Esophagus squamous epithelium (tissue), 4 donors: ENCODE measurements around the gene SCN4A.

Experiments used
- CTCF ChIP-seq, 6 experiments: fragments of 450-650 bp in 4 of 6; fragments of 200-600 bp in 2 of 6; sonication (generic) in 2 of 6; IDR thresholded peaks; one replicate each; pipeline ENCODE4 v1.5.1; 2016 to 2019; ENCODE audit warnings: antibody characterized with exemption in 6 of 6, mild to moderate bottlenecking in 4 of 6, moderate library complexity in 4 of 6
- POLR2A ChIP-seq, 4 donors: fragments of 450-650 bp; IDR thresholded peaks; one replicate each; pipeline ENCODE4 v1.6.1; 2017; ENCODE audit warnings: antibody characterized with exemption in 4 of 4, mild to moderate bottlenecking in 4 of 4, moderate library complexity in 3 of 4

GRCh38 chr17:63932721-63933120 is 40.0 kb downstream of the SCN4A start:
- no peak for TF ChIP-seq CTCF (IDR thresholded peaks at IDR 0.05)
- TF ChIP-seq POLR2A (IDR thresholded peaks at IDR 0.05), result no peak
